Eye (tissue), 1 donor: ENCODE data around the gene DNAI7.

Source experiments
- DNase-seq: peaks from one replicate; pipeline ENCODE4 v3.0.0-alpha.2; 2015

DNAI7 gene

DNA sequence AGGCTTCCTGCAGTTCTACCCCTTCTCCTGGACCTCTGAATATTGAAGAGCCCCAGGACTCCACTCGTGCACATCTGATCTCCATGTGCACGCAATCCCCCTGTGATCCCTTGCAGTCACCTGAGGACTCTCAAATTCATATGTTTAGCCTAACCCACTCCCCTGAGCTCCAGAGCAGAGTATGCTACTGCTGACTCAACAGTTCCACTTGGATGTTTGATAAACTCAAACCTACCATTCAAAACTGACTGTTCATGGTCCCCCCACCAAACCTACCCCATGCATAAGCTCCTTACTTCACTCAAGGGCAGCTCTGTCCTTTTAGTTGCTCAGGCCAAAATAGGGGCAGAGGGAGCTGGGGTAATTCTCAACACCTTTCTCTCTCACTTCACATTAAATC lies 96.0 kb downstream of the DNAI7 start:
- DNase-seq, result no peak

GRCh38 chr12:25089738-25090137 lies 105.2 kb downstream of the DNAI7 start:
- DNase-seq, result no peak

- no peak for DNase-seq
Observed at GRCh38 chr12:25087596-25087995, 107.4 kb downstream of the DNAI7 start.

DNA sequence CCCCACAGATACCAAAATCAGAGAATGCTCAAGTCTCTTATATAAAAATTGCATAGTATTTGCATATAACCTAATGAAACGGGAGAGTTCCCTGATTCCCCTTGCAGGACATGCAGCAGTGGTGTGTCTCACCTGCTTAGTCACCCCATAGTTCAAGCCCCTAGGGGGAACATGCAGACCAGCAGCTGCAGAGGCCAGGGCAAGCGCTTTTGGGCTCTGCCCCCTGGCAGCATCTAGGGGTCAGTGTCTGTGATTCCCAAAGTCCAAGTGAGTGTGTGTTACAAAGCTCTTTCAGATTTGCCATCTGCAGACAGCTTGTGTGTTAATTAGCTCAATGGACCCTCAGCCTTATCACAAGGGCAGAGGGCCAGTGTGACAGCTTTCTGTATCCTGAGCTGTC lies 110.1 kb downstream of the DNAI7 start:
- peak; percentile 26 for DNase-seq

DNA sequence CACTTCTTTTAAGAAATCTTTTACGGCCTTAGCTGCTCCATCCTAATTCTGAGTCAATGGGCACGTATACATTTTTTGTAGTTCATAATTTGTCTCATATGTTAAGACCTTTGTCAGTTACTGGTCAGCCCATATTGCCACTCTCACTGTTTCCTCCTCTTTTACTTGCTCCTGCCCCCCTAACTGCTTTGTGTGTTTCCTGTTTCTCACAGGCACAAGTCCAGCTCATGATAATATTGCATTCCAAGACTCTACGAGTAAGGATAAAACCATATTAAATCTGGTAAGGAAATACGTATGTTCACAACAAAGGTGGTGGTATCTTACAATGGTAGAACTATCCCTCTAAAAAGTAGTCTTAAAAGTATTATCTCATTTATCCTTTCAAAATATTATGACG lies 111.7 kb downstream of the DNAI7 start:
- DNase-seq, result no peak

GRCh38 chr12:25082628-25083027 lies 112.3 kb downstream of the DNAI7 start:
- DNase-seq, result no peak

DNA sequence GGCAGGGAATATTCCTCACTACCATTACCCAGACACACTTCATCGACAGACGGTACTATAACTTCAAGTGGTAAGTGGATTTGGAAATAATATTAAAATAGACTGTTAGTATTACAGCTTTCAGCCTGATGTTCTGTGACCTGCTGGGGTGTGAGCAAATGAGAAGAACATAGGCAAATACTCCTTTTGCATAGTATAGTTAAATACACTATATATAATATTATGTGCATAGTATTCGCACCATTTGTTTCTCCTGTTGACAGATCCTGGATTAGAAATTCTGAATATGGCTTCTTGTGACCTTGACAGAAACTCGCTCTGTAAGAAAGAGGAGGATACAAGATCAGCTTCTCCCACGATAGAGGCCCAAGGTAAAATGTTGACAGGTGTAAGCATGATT lies 115.6 kb downstream of the DNAI7 start:
- no peak for DNase-seq

DNA sequence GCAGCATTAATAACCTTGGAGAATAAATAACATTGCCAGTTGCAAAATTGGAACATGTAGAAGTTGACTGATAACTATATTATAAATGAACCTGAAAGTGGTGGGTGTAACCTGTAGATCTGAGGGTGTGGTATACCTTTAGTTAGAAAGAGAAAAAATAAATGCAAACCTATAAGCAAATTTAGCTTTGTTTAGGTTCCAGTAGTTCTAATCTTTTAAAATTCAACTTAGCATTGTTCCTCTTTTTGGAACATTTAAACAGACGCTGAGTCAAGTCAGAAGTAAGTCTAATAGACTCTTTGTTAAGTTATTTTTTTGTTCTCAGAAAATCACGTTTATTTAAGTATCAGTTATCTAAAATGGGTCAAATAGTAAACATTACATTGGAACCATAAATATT lies 120.0 kb downstream of the DNAI7 start:
- no peak for DNase-seq

DNA sequence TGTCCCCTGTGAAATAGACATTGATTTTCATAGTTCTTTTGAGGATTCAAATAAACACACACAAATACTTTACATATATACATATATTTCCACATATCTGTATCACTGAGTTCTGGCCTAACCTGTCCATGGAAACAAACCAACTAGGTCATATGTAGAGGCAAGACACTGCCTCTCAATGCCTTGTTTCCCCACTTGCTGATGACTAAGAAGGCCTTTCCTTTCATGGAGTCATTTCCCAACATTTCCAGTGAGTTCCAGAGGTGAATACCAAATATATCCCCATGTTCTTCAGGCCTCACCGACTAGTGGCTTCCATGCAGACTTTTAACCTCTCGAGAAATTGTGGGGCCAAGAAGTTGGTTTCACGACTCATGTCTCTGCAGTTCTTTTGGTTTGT lies 120.8 kb downstream of the DNAI7 start:
- DNase-seq, result no peak

GRCh38 chr12:25072906-25073650 lies 121.9 kb downstream of the DNAI7 start:
- no peak for DNase-seq

GRCh38 chr12:25071366-25071765 lies 123.6 kb downstream of the DNAI7 start:
- no peak for DNase-seq

DNA sequence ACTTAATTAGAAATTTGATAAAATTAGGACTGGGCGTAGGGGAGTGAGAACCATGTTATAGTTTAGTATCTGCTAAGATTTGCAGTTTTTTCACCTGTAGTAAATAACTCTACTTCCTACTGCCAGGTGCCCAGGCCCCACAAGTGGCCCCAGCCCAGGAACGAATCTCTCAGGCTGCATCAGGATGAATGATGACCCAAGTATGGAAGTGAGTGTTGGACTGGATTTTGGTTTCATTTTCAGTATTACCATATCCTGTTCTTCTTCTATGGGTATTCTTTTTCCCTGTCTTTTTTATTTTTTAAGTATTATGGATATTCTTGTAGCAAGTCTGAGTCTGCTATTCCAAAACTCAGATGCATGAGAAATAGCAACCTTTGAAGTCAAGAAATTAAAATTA lies 125.7 kb downstream of the DNAI7 start:
- no peak for DNase-seq

DNA sequence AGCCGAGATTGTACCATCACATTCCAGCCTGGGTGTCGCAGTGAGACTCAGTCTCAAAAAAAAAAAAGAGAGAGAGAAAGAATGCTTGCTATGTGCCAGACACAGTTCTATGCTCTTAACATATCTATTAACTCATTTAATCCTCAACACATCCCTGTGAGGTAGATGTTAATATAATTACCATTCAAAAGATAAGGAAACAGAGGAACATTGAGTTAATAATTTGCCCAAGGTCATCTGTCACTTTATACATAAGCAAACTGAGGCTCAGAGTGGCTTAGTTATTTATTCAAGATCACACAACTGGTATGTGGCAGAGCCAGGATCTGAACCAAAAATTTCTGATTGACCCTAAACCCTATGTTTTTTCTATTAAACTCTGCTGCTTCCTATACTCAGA lies 129.9 kb downstream of the DNAI7 start:
- no peak for DNase-seq

- no peak for DNase-seq
Observed at GRCh38 chr12:25063873-25064628, 130.9 kb downstream of the DNAI7 start.

DNA sequence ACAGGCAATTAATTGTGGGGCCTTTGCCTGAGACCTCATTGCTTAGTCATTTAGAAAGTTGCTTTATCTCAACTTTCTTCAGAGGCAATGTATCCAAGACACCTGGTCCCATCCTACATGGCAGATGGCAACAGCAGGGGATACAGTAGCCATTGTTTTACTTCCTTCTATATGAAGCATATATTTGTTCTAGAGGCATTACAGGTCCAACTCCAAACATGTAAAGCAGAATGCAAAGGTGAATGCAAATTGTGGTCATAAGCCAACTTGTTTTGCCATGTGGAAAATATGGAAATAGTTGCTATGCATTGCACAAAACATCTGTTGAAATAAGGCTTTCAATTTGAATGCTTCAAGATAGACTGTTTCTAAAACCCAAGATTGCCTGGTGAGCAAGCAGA lies 136.3 kb downstream of the DNAI7 start:
- DNase-seq, result no peak
